K562 (cell line): ENCODE measurements around the gene KLHL22. TPM values are rescaled to one million over a fixed set of nuclear protein-coding genes. Genes with fewer than 3 reads are reported as not detected.

Experiments used
- ATAC-seq: fragments of 200-7000 bp; cut with Tn5 transposase; 3 replicates; pipeline ENCODE4 v1.9.1; 2020; ENCODE audit warnings: moderate library complexity
- BruUV-seq: library from RNA; stranded (reverse); fragments of 400-500 nt; replicated peaks from 2 replicates; lab custom pipeline; 2021; lab: Mats Ljungman, UMichigan
- CTCF ChIA-PET: fragments of 300-600 bp; formaldehyde crosslinking; extraction: SDS; loops from one replicate; lab custom pipeline; 2021; ENCODE audit warnings: low intra/inter-chr PET ratio; lab: Yijun Ruan, JAX
- POLR2A ChIA-PET: fragments of 300-600, 350-650 bp; sonication (Branson Sonifier 250); formaldehyde crosslinking; extraction: SDS; loops from one replicate; lab custom pipeline; 2021; ENCODE audit warnings: antibody characterized with exemption, inconsistent platforms; lab: Yijun Ruan, JAX
- DNase-seq, 4 experiments: peaks; one replicate each; pipeline versions ENCODE4 v3.0.0 to v3.0.0-alpha.2; 2011 to 2018; ENCODE audit warnings: low spot score in 3 of 4, mixed read lengths in 3 of 4; ENCODE audit errors: extremely low read depth in 1 of 4
- FAIRE-seq: peaks from 2 replicates; lab custom pipeline; 2011; peaks lifted over from hg19 to GRCh38; lab: Jason Lieb, UNC
- H2AFZ ChIP-seq: 2 replicates; pipeline ENCODE4 v1.6.0; 2011; ENCODE audit warnings: low read depth, low read length, control low read depth, inconsistent platforms
- H3K27ac ChIP-seq: fragments of 200-600 bp; 3 replicates; pipeline ENCODE4 v1.8.0; 2011; ENCODE audit warnings: low read depth, mild to moderate bottlenecking, control low read depth, inconsistent platforms, low read length, moderate library complexity, mixed read lengths; ENCODE audit errors: extremely low read depth
- H3K27me3 ChIP-seq, 2 experiments: fragments of 300-600 bp in 1 of 2; 2 replicates in 1 of 2; 3 replicates in 1 of 2; pipeline versions ENCODE4 v1.6.0 to v1.8.0; 2011; ENCODE audit warnings: inconsistent platforms in 2 of 2, low read length in 2 of 2, mild to moderate bottlenecking in 1 of 2, mixed read lengths in 1 of 2, moderate library complexity in 1 of 2; ENCODE audit not compliant: control insufficient read depth in 2 of 2, insufficient read depth in 2 of 2
- H3K36me3 ChIP-seq: fragments of 300-600 bp; 3 replicates; pipeline ENCODE4 v1.8.0; 2011; ENCODE audit warnings: mild to moderate bottlenecking, low read length, inconsistent platforms; ENCODE audit not compliant: control insufficient read depth, insufficient read depth
- H3K4me1 ChIP-seq, 2 experiments: fragments of 200-600 bp in 1 of 2; replicated peaks in 1 of 2; 2 replicates in 1 of 2; 3 replicates in 1 of 2; pipeline versions ENCODE4 v1.5.1 to v1.8.0; 2011; ENCODE audit warnings: inconsistent platforms in 2 of 2, low read length in 2 of 2, mild to moderate bottlenecking in 1 of 2, mixed read lengths in 1 of 2, moderate library complexity in 1 of 2; ENCODE audit not compliant: control insufficient read depth in 2 of 2, insufficient read depth in 2 of 2
- H3K4me2 ChIP-seq: 2 replicates; pipeline ENCODE4 v1.6.1; 2011; ENCODE audit warnings: low read length, control low read depth, inconsistent platforms, mixed read lengths; ENCODE audit not compliant: insufficient read depth
- H3K4me3 ChIP-seq: fragments of 200-600 bp; sonication (generic), shearing (Covaris generic); 2 replicates; pipeline ENCODE4 v1.5.1; 2016; ENCODE audit warnings: control low read depth, inconsistent platforms
- H3K79me2 ChIP-seq: fragments of 200-600 bp; 3 replicates; pipeline ENCODE4 v1.8.0; 2011; ENCODE audit warnings: low read length, inconsistent platforms; ENCODE audit not compliant: control insufficient read depth, insufficient read depth
- H3K9ac ChIP-seq, 2 experiments: 2 replicates each; pipeline versions ENCODE4 v1.6.0 to v1.6.1; 2011; ENCODE audit warnings: low read depth in 2 of 2, low read length in 2 of 2, control low read depth in 1 of 2, inconsistent platforms in 1 of 2, mild to moderate bottlenecking in 1 of 2, mixed read lengths in 1 of 2; ENCODE audit not compliant: insufficient read depth in 1 of 2
- H3K9me1 ChIP-seq: one replicate; pipeline ENCODE4 v1.6.0; 2011; ENCODE audit warnings: inconsistent platforms, mild to moderate bottlenecking, low read length, moderate library complexity; ENCODE audit not compliant: control insufficient read depth, insufficient read depth
- H3K9me3 ChIP-seq: replicated peaks from 2 replicates; pipeline ENCODE4 v1.5.1; 2011; ENCODE audit warnings: low read depth, low read length, inconsistent platforms; ENCODE audit not compliant: control insufficient read depth, insufficient read depth
- H4K20me1 ChIP-seq: replicated peaks from 2 replicates; pipeline ENCODE4 v1.6.1; 2011; ENCODE audit warnings: low read length, inconsistent platforms, mixed read lengths; ENCODE audit not compliant: control insufficient read depth, insufficient read depth
- CHAMP1 ChIP-seq: fragments of 450-650 bp; IDR thresholded peaks from 2 replicates; pipeline ENCODE4 v1.6.1; 2016; ENCODE audit warnings: mild to moderate bottlenecking
- ELF1 ChIP-seq: fragments of 200-800 bp; sonication (Bioruptor generic); IDR thresholded peaks from 2 replicates; pipeline ENCODE4 v1.6.1; 2016; ENCODE audit warnings: missing genetic modification characterization, missing compliant biosample characterization
- NR2C2 ChIP-seq, 2 experiments: fragments of 200-800 bp in 1 of 2; sonication (Bioruptor generic) in 1 of 2; sonication (generic) in 1 of 2; formaldehyde crosslinking in 1 of 2; IDR thresholded peaks; 2 replicates each; pipeline versions ENCODE4 v1.6.1 to v1.8.0; 2016 to 2022; ENCODE audit warnings: mild to moderate bottlenecking in 1 of 2, missing compliant biosample characterization in 1 of 2, missing genetic modification characterization in 1 of 2, missing genetic modification reagents in 1 of 2
- SP1 ChIP-seq: sonication (generic); formaldehyde crosslinking; IDR thresholded peaks from 2 replicates; pipeline ENCODE4 v1.8.1; 2022; ENCODE audit warnings: mild to moderate bottlenecking, missing genetic modification reagents
- ZNF398 ChIP-seq: fragments of 250-450 bp; sonication (Bioruptor Pico); IDR thresholded peaks from 2 replicates; pipeline ENCODE4 v1.8.0; 2021; ENCODE audit warnings: moderate library complexity, mild to moderate bottlenecking, inconsistent platforms
- WGBS: fragments of 100-300 bp; shearing (Covaris generic); methylation state at CpG from one replicate; pipeline ENCODE4 v1.1.6; 2016; ENCODE audit warnings: low coverage, mixed read lengths; ENCODE audit not compliant: insufficient coverage; ENCODE audit errors: missing lambda C conversion rate; 5-methylcytosine and 5-hydroxymethylcytosine counted together
- in situ Hi-C: fragments of 300-500 bp; cut with MboI; formaldehyde crosslinking; loops from 4 replicates; pipeline ENCODE4 v1.15.0; 2018; ENCODE audit warnings: inconsistent platforms, mixed read lengths
- intact Hi-C: fragments of 100-400 bp; cut with micrococcal nuclease; formaldehyde crosslinking; loops from 2 replicates; pipeline ENCODE4 v1.14.2; 2022
- polyA plus RNA-seq, 8 experiments: library from polyadenylated mRNA; depleted of rRNA in 4 of 8; stranded (reverse) in 5 of 8; unstranded in 3 of 8; fragments of >200 nt; fragmentation: Nextera tagmentation in 2 of 8; fragmentation: Illumina TruSeq in 1 of 8; extraction: Ambion mirVana in 2 of 8; extraction: Trizol in 1 of 8; gene quantifications; 2 replicates each; pipeline versions ENCODE4 v1.2.1 to v1.2.3, GENCODE V29; 2011 to 2014; ENCODE audit warnings: inconsistent platforms in 1 of 8, missing spikeins in 1 of 8
- total RNA-seq, 7 experiments: library from RNA; depleted of rRNA in 6 of 7; stranded (reverse); fragments of >200 nt in 6 of 7; fragmentation: Illumina TruSeq in 2 of 7; extraction: Trizol in 2 of 7; gene quantifications; 2 replicates each; pipeline versions ENCODE4 v1.2.1 to v1.2.3, GENCODE V29; 2011 to 2021; ENCODE audit warnings: low replicate concordance in 1 of 7

KLHL22 gene
- total and polyA plus RNA-seq, 9 of the 15 experiments (the other 6 are each of a cell fraction or from before 2014, with no cell fraction given), result 1.3 to 25.6 (median 15.2) TPM

DNA sequence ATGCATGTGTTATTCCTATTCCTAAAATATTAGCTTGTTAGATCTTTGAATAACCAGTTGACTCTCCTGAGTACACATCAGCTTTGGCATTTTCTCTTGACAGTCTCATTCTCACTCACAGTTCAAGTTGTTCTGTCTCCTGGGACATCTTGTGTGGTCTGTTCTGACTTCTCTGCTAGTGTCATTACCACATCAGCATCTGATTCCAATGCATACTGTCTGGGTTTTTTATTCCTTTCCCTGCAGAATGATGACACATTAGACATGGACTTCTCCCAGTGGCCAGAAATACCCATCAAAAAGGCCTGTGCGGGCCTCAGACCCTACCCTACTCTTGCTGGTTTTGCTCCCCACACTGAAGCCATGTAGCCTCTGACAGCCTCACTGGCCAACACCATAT is 99.0 kb downstream of the KLHL22 start:
- H3K36me3 ChIP-seq, result peaks cover 22% of the 10 kb centered on the region; the same call in 2 of the 3 replicates
- DNase-seq, result peak in 3 of 4 experiments; percentile 22 to 30 (median 28)
- H3K27me3 ChIP-seq, result no peaks in the 10 kb centered on the region
- in situ Hi-C loops, result loop anchor here (10.0 kb wide), 1 partner anchor 52 kb away; no protein-coding TSS in a partner anchor
- peaks cover 3% of the 10 kb centered on the region; the same call in 1 of the 2 replicates for H3K9me3 ChIP-seq
- FAIRE-seq, result no peak
- peaks cover 5% of the 10 kb centered on the region for H3K9me1 ChIP-seq
- no peak overlapping the region for H2AFZ ChIP-seq
- intact Hi-C loops, result no loop called here
- WGBS, result 92% methylated on average over 1 of the region's 1 CpG
- no peak for TF ChIP-seq SP1 (CRISPR knock-in tag)
- no peak for TF ChIP-seq NR2C2 (CRISPR knock-in tag; IDR thresholded peaks at IDR 0.05)
- no peak for TF ChIP-seq NR2C2 (tag; IDR thresholded peaks at IDR 0.05)
- TF ChIP-seq ELF1 (tag), result no peak
- no peak for TF ChIP-seq CHAMP1
- 0 out of 2 replicates have a peak, but pooled peaks have one; percentile 42 for TF ChIP-seq ZNF398 (CRISPR knock-in tag)
- TF ChIP-seq, all 486 proteins: peak for 1
- no peak overlapping the region for H3K27ac ChIP-seq
- ChIA-PET POLR2A (interaction anchor here (0.6 to 7.0 kb wide), 9 partner anchors 8 to 208 kb away, joined by 3 to 84 read pairs (median 3); no protein-coding TSS in a partner anchor), CTCF (no interaction called here)
- H3K79me2 ChIP-seq, result peaks cover 17% of the 10 kb centered on the region
- no peak overlapping the region for H3K4me2 ChIP-seq
- H3K4me1 ChIP-seq, result peaks cover 16 to 35% of the 10 kb centered on the region in 2 experiments
- no peak for ATAC-seq
- no peak overlapping the region for H3K9ac ChIP-seq
- no peak overlapping the region for H3K4me3 ChIP-seq
- no TSS peak for BruUV-seq
- 0 out of 2 replicates have a peak, but pooled peaks cover 6% of the 10 kb centered on the region for H4K20me1 ChIP-seq
